ENCODE results near the gene PIP5K1B. TPM values are rescaled to one million over a fixed set of nuclear protein-coding genes. Genes with fewer than 3 reads are reported as not detected.

PIP5K1B gene
- polyA plus RNA-seq, 1 donor = 1.1 TPM

- no peak for DNase-seq (ENCODE audit: low read depth)
Observed at GRCh38 chr9:68851657-68852056, 146.6 kb downstream of the PIP5K1B start.

GRCh38 chr9:68852941-68853340, 147.9 kb downstream of the PIP5K1B start:
- no peak for DNase-seq (ENCODE audit: low read depth)

DNA sequence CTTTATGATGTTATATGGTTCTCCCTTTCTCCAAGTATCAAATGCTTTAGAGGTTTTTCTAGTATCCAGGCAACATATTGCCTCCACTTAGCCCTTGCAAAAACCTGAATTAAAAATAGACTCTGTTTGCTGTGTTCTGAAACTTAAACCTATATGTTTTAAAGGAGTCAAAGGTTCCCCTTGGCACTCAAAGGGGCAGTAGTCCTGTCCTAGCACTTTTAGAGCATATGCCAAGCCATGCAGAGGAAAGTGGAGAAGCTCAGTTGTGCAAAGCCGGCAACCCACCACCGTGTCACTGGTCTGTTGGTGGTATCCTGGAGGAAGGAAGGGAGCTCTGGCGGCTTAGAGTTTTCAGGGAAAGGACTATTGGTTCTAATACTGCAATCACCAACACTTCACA, 154.3 kb downstream of the PIP5K1B start:
- no peak for DNase-seq (ENCODE audit: low read depth)

- no peak for DNase-seq (ENCODE audit: low read depth)
Observed at GRCh38 chr9:68860419-68860818, 155.4 kb downstream of the PIP5K1B start.

GRCh38 chr9:68861436-68861835, 156.4 kb downstream of the PIP5K1B start:
- no peak for DNase-seq (ENCODE audit: low read depth)

DNA sequence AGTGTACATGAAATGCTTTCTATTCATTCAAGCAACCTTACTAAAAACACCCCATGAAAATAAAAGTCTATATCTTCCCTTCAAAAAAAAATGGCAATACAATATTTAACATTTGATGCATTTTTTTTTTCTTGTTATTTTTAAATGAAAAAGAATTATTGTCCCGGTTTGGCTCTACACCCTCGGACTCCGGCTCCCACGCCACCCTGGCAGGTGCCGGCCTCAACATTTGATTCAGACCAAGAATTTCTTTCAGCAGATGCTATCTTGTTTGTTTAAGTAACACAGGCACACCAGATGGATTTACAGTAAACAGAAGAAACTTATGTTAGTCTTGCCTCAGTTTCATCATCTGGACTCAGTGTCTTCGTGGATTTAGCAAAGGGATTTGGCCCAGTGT, 162.0 kb downstream of the PIP5K1B start:
- no peak for DNase-seq (ENCODE audit: low read depth)

DNA sequence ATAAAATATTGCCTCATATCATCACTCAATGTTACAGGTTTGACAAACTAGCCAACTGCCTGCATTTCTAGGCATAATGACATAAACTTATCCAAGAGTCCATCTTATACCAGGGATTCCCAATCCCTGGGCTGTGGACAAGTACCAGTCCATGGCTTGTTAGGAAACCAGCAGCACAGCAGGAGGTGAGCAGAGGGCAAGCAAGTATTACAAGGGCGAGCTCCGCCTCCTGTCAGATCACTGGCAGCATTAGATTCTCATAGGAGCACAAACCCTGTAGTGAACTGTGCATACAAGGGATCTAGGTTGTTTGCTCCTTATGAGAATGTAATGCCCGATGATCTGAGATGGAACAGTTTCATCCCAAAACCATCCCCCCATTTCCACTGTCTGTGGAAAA, 164.0 kb downstream of the PIP5K1B start:
- no peak for DNase-seq (ENCODE audit: low read depth)

- no peak for DNase-seq (ENCODE audit: low read depth)
Observed at GRCh38 chr9:68870086-68870485, 165.0 kb downstream of the PIP5K1B start.

GRCh38 chr9:68871236-68871635, 166.2 kb downstream of the PIP5K1B start:
- DNase-seq (ENCODE audit: low read depth) = no peak

- no peak for DNase-seq (ENCODE audit: low read depth)
Observed at GRCh38 chr9:68872026-68872501, 167.0 kb downstream of the PIP5K1B start.

DNA sequence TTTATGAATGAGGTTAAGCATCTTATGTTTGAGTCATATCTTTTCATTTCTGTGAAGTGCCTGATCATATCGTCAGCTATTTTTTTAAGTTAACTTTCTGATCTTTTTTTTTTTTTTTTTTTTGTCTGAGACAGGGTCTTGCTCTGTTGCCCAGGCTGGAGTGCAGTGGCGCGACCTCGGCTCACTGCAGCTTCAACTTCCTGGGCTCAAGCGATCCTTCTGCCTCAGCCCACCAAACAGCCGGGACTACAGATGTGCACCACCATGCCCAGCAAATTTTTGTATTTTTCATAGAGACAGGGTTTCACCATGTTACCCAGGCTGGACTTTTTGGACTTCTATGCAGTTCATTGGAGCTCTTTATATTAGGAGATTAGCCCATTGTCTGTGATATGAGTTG, 168.1 kb downstream of the PIP5K1B start:
- DNase-seq (ENCODE audit: low read depth) = no peak

- DNase-seq (ENCODE audit: low read depth) = no peak
Observed at GRCh38 chr9:68876273-68876672, 171.2 kb downstream of the PIP5K1B start.

- no peak for DNase-seq (ENCODE audit: low read depth)
Observed at GRCh38 chr9:68876681-68877080, 171.6 kb downstream of the PIP5K1B start.

GRCh38 chr9:68877219-68877618, 172.2 kb downstream of the PIP5K1B start:
- no peak for DNase-seq (ENCODE audit: low read depth)

DNA sequence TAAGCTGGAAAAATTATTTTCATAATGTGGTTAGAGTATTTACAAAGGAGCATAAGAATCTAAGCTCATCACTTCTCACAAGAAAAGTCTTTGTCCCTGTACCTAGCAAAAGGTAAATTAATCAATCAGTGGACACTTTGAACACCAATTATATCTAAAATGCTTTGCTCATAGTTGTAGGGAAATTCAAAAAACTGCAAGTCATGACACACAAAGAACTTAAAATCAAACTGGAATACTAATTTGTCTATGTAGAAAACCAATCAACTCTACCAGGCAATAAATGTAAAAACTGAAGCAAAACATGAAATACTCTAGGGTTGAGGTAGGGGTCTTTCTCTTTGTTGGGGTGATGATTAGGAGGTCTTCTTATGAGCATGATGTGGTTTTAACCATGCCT, 173.4 kb downstream of the PIP5K1B start:
- DNase-seq (ENCODE audit: low read depth) = no peak

- DNase-seq (ENCODE audit: low read depth) = no peak
Observed at GRCh38 chr9:68883224-68883623, 178.2 kb downstream of the PIP5K1B start.

DNA sequence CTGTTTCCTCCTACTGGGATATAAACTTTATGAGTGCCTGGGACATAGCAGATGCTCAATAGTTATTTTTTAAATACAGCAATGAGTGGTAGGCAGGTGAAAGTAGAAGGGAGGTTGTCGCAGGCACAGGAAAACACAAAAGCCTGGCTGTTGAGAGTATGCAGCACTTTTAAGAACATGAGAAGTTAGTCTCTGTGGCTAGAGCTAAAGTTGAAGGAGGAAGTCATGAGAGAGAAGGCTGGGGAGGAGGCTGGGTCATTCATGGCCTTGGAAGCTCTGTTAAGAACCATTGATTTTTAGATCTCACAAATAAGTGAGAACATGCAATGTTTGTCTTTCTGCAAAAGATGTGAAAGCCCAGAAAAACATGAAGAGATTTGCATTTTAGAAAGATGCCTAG, 182.2 kb downstream of the PIP5K1B start:
- DNase-seq (ENCODE audit: low read depth) = no peak

DNA sequence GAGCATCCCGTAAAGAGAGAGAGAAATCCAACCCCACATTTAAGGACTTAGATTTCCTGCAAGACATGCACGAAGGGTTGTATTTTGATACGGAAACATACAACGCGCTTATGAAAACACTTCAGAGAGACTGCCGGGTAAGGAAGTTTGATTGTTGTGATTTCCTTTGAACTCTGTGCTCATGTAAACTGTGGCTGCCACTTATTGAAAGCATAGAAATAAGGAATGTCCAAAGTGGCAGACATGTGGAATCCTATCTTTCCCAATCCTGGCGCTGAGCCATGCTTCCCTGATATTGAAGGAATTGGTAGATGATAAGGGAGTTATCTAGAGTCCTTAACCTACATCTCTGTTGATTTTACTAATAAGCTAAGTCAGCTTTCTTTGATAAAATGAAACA, 189.5 kb downstream of the PIP5K1B start:
- DNase-seq (ENCODE audit: low read depth) = no peak

DNA sequence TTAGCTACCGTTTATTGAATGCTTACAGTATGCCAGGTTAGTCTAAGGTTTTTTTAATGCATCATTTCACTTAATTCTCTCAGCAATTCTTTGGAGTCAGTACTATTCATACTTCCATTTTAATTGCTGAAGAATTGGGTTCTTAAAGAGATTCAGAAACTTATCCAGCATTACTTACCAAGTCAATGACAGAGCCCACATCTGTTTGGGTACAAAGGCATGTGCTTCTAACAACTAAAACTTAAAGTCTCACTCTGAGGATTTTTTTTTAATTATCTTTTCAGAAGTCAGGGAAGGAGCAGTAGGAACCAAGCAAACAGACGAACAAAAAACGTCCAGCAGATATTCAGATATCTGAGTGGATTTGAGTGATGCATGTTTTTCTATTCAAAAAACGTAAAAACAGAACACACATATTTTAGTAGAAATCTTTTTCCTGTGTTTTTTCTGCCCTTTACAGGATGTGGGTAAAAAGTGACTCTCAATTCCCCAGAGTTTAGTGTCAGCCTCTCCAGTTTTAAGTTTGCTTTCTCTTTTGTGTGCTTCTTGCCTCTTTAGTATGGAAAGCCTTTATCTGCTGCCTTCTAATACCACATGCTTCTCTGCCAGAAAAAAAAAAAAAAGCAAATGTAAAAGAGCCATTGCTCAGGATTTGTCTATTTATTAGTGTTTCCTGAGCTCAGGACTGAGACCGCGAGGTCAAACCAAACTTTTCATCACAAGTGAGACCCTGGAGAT, 190.9 kb downstream of the PIP5K1B start:
- peak; percentile 9 for DNase-seq (ENCODE audit: low read depth)

DNA sequence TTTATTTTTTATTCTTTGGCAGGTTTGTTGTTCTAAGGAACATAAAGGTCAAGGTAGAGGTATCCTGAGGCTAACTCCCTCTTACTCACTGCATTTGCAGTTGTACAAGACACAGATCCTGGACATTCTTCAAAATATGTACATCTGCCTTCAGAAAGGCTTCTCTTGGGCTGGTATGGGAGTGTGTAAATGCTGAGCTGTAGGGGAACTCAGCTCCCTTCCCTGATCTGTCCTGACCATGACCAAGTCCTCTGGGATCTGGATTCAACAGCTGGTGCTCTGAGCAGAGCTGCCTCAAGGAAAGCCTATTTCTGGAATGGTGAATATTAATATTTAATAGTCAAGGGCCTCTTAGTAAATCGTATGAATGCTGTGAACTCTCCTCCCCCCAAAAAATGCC, 191.4 kb downstream of the PIP5K1B start:
- no peak for DNase-seq (ENCODE audit: low read depth)

DNA sequence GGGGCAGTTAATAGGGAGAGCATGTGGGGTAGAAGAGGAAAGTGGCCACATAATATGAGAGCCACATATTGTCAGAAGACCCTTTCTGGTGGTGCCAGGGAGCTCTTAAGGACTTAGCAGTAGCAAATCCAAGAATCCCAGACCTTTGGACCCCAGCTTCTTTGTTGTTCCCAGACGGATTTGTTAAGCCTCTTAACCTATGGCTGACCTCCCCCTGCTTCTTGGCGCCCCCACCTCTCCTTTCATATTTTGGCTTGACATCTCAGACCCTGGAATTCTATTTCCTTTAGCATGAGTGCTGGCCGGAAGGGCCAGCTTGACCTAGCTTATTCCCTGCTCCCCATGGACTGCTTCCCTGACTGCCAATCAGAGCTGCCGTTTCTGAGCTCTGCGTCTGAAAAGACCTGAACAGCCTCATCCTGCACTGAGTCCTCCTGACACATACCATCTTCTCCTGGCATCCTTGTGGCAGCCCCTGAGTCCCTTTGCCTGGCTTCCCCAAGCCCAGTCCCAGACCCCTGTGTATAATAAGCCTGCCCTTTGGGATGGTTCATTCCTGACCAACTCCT, 192.6 kb downstream of the PIP5K1B start:
- no peak for DNase-seq (ENCODE audit: low read depth)

- no peak for DNase-seq (ENCODE audit: low read depth)
Observed at GRCh38 chr9:68898781-68899439, 193.9 kb downstream of the PIP5K1B start.

GRCh38 chr9:68904454-68904853, 199.4 kb downstream of the PIP5K1B start:
- no peak for DNase-seq (ENCODE audit: low read depth)
